Choroid plexus epithelial cell (primary cell): Measurements from ENCODE around the gene HAAO.
A peak's percentile ranks its signal among the peaks of the same experiment; 100 is the strongest.

Source experiments
- DNase-seq: peaks from one replicate; pipeline ENCODE4 v3.0.0-alpha.2; 2010; ENCODE audit warnings: low read depth
- H3K4me3 ChIP-seq: 2 replicates; pipeline ENCODE4 v1.5.1; 2011; ENCODE audit warnings: low read depth, mild to moderate bottlenecking, control low read depth, low read length, moderate library complexity
- CTCF ChIP-seq: conservative IDR thresholded peaks from 2 replicates; pipeline ENCODE4 v1.5.1; 2011; ENCODE audit warnings: low read depth, mild to moderate bottlenecking, control low read depth, inconsistent platforms, low read length, moderate library complexity

Gene HAAO

DNA sequence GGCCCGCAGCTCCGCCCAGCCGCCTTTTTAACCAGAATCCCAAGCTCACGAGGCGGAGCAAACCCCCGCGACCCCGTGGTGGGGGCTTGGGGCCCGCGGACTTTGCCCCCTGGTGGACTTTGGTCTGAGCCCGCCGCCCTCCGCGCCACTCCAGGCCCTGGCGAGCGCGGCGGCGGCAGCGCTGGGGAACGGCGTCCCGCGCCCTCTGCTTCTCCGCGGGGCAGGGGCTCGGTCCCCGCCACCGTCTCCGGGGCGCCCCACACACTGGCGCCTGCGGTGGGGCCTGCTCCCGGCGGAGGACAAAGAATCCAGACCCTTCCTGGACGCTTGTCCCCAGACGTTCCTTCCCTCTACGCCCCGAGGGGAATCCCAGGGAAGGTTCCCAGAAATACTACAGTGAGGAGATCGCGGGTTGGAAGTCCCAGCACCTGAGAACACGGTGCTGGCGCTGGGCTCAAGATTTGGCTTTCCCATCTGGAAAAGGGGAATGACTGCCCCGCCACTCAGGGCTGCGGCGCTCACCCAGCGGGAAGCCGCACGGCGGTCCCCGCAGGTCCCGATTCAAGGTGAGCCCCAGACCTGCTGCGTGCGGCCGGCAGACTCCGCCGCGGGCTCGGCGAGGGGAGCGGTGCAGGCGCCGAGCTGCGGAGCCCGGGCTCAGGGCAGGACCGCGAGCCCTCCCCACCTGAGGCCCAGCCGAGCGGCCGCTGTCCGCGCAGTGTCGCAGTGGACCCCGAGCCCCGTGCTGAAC lies at the start of gene HAAO:
HAAO (minus strand) TSS at position 1 of the 751 bp plus-strand sequence. CDS start 47 bp downstream, outside the sequence.
- DNase-seq = no peak
- TF ChIP-seq CTCF = no peak
- H3K4me3 ChIP-seq = peak within 1 kb of the TSS; percentile 46

- no peak for TF ChIP-seq CTCF
- no peak for DNase-seq
- H3K4me3 ChIP-seq = no peak overlapping the region
These were observed 49.0 kb upstream of the HAAO start for GRCh38 chr2:42841344-42841743.

GRCh38 chr2:42840760-42841159 lies 48.4 kb upstream of the HAAO start:
- no peak for TF ChIP-seq CTCF

GRCh38 chr2:42839809-42840501 lies 47.6 kb upstream of the HAAO start:
- DNase-seq = no peak
- no peak for TF ChIP-seq CTCF
- no peak overlapping the region for H3K4me3 ChIP-seq

More at GRCh38 chr2:42840760-42841159, 48.4 kb upstream of the HAAO start:
- H3K4me3 ChIP-seq = no peak overlapping the region
- DNase-seq = no peak

- no peak overlapping the region for H3K4me3 ChIP-seq
- DNase-seq = no peak
These were observed 45.8 kb upstream of the HAAO start for GRCh38 chr2:42838133-42838532.

GRCh38 chr2:42835577-42836371 lies 43.4 kb upstream of the HAAO start:
- no peak for TF ChIP-seq CTCF
- no peak overlapping the region for H3K4me3 ChIP-seq

More at GRCh38 chr2:42838133-42838532, 45.8 kb upstream of the HAAO start:
- no peak for TF ChIP-seq CTCF

More at GRCh38 chr2:42835577-42836371, 43.4 kb upstream of the HAAO start:
- DNase-seq = peak; percentile 97
